H9 (cell line): ENCODE measurements around the gene SLC2A1. TPM values are rescaled to one million over a fixed set of nuclear protein-coding genes. Genes with fewer than 3 reads are reported as not detected.
A peak's percentile ranks its signal among the peaks of the same experiment; 100 is the strongest.

Source experiments
- DNase-seq: peaks from one replicate; pipeline ENCODE4 v3.0.0-alpha.2; 2017
- H2AFZ ChIP-seq: one replicate; pipeline ENCODE4 v1.6.1; 2013; ENCODE audit warnings: mild to moderate bottlenecking, low read length, control low read depth, moderate library complexity
- H2AK5ac ChIP-seq: 2 replicates; pipeline ENCODE4 v1.6.1; 2013; ENCODE audit warnings: low read length, control low read depth, mixed read lengths; ENCODE audit not compliant: insufficient read length
- H2BK120ac ChIP-seq: one replicate; pipeline ENCODE4 v1.6.1; 2013; ENCODE audit warnings: low read depth, mild to moderate bottlenecking, low read length, control low read depth, inconsistent platforms; ENCODE audit not compliant: poor library complexity, severe bottlenecking
- H2BK12ac ChIP-seq: 2 replicates; pipeline ENCODE4 v1.6.1; 2013; ENCODE audit warnings: low read length, control low read depth, mixed read lengths, low read depth; ENCODE audit not compliant: insufficient read length
- H2BK15ac ChIP-seq: 2 replicates; pipeline ENCODE4 v1.6.1; 2013; ENCODE audit warnings: low read depth, low read length, control low read depth
- H2BK20ac ChIP-seq: one replicate; pipeline ENCODE4 v1.6.1; 2013; ENCODE audit warnings: low read depth, mild to moderate bottlenecking, low read length, control low read depth, inconsistent platforms; ENCODE audit not compliant: poor library complexity, severe bottlenecking
- H2BK5ac ChIP-seq: 2 replicates; pipeline ENCODE4 v1.6.1; 2013; ENCODE audit warnings: low read length, control low read depth, mixed read lengths; ENCODE audit not compliant: insufficient read length
- H3K14ac ChIP-seq: 2 replicates; pipeline ENCODE4 v1.6.1; 2013; ENCODE audit warnings: low read length, control low read depth; ENCODE audit not compliant: insufficient read depth
- H3K18ac ChIP-seq: 2 replicates; pipeline ENCODE4 v1.6.1; 2013; ENCODE audit warnings: low read depth, mild to moderate bottlenecking, mixed read lengths, low read length, control low read depth; ENCODE audit not compliant: insufficient read length
- H3K23ac ChIP-seq: 2 replicates; pipeline ENCODE4 v1.6.1; 2013; ENCODE audit warnings: low read length, control low read depth, mixed read lengths, low read depth; ENCODE audit not compliant: insufficient read length
- H3K23me2 ChIP-seq: 2 replicates; pipeline ENCODE4 v1.6.1; 2013; ENCODE audit warnings: low read depth, mild to moderate bottlenecking, mixed read lengths, low read length, control low read depth; ENCODE audit not compliant: insufficient read length, poor library complexity, severe bottlenecking
- H3K27ac ChIP-seq: 2 replicates; pipeline ENCODE4 v1.5.1; 2013; ENCODE audit warnings: low read length, control low read depth, mixed read lengths, low read depth; ENCODE audit not compliant: insufficient read length
- H3K27me3 ChIP-seq: 2 replicates; pipeline ENCODE4 v1.6.1; 2013; ENCODE audit warnings: low read length, control low read depth, inconsistent platforms; ENCODE audit not compliant: insufficient read depth
- H3K4ac ChIP-seq: 2 replicates; pipeline ENCODE4 v1.6.1; 2013; ENCODE audit warnings: low read depth, mild to moderate bottlenecking, control low read depth, inconsistent platforms, low read length, moderate library complexity
- H3K4me1 ChIP-seq: 2 replicates; pipeline ENCODE4 v1.6.1; 2013; ENCODE audit warnings: low read length, control low read depth, inconsistent platforms; ENCODE audit not compliant: insufficient read depth
- H3K4me2 ChIP-seq: 2 replicates; pipeline ENCODE4 v1.6.1; 2013; ENCODE audit warnings: low read length, control low read depth, mixed read lengths; ENCODE audit not compliant: insufficient read length, insufficient read depth
- H3K56ac ChIP-seq: 2 replicates; pipeline ENCODE4 v1.6.1; 2013; ENCODE audit warnings: low read depth, mild to moderate bottlenecking, mixed read lengths, low read length, control low read depth; ENCODE audit not compliant: insufficient read length
- H3K79me1 ChIP-seq: 2 replicates; pipeline ENCODE4 v1.6.1; 2013; ENCODE audit warnings: low read depth, mild to moderate bottlenecking, moderate library complexity, low read length, control low read depth, inconsistent platforms; ENCODE audit not compliant: insufficient read depth, poor library complexity, severe bottlenecking
- H3K79me2 ChIP-seq: 2 replicates; pipeline ENCODE4 v1.6.1; 2013; ENCODE audit warnings: low read length, control low read depth, inconsistent platforms; ENCODE audit not compliant: insufficient read depth
- H3K9ac ChIP-seq: 2 replicates; pipeline ENCODE4 v1.6.1; 2013; ENCODE audit warnings: low read length, control low read depth, mixed read lengths; ENCODE audit not compliant: insufficient read length; ENCODE audit errors: extremely low read depth
- H3K9me3 ChIP-seq: one replicate; pipeline ENCODE4 v1.6.1; 2013; ENCODE audit warnings: low read depth, low read length, inconsistent platforms; ENCODE audit not compliant: control insufficient read depth
- H3T11ph ChIP-seq: one replicate; pipeline ENCODE4 v1.6.1; 2013; ENCODE audit warnings: mild to moderate bottlenecking, low read length, control low read depth, inconsistent platforms
- H4K20me1 ChIP-seq: one replicate; pipeline ENCODE4 v1.6.1; 2013; ENCODE audit not compliant: control insufficient read depth, insufficient read length, insufficient read depth
- H4K5ac ChIP-seq: 2 replicates; pipeline ENCODE4 v1.6.1; 2013; ENCODE audit warnings: low read depth, mild to moderate bottlenecking, mixed read lengths, low read length, control low read depth; ENCODE audit not compliant: insufficient read length
- H4K8ac ChIP-seq: replicated peaks from 2 replicates; pipeline ENCODE4 v1.6.1; 2013; ENCODE audit warnings: low read length, control low read depth, mixed read lengths, low read depth; ENCODE audit not compliant: insufficient read length
- H4K91ac ChIP-seq: 2 replicates; pipeline ENCODE4 v1.6.1; 2013; ENCODE audit warnings: low read depth, mild to moderate bottlenecking, moderate library complexity, mixed read lengths, low read length, control low read depth; ENCODE audit not compliant: insufficient read length
- H3K27ac Mint-ChIP-seq, 3 experiments: 2 replicates in 2 of 3; 3 replicates in 1 of 3; pipeline ENCODE4 v1.8.0; 2020 to 2021; ENCODE audit warnings: mixed read lengths in 3 of 3, mild to moderate bottlenecking in 1 of 3, moderate library complexity in 1 of 3
- H3K27me3 Mint-ChIP-seq: 2 replicates; pipeline ENCODE4 v1.8.0; 2021; ENCODE audit warnings: low read depth, mild to moderate bottlenecking, moderate library complexity, mixed read lengths
- H3K36me3 Mint-ChIP-seq, 3 experiments: 2 replicates in 2 of 3; 3 replicates in 1 of 3; pipeline ENCODE4 v1.8.0; 2020 to 2021; ENCODE audit warnings: low read depth in 3 of 3, mixed read lengths in 3 of 3; ENCODE audit not compliant: insufficient read depth in 1 of 3
- H3K4me1 Mint-ChIP-seq, 2 experiments: 2 replicates each; pipeline ENCODE4 v1.8.0; 2020; ENCODE audit warnings: mixed read lengths in 2 of 2
- H3K4me3 Mint-ChIP-seq, 2 experiments: 2 replicates in 1 of 2; 3 replicates in 1 of 2; pipeline ENCODE4 v1.8.0; 2020 to 2021; ENCODE audit warnings: mild to moderate bottlenecking in 2 of 2, mixed read lengths in 2 of 2, moderate library complexity in 1 of 2
- H3K9me3 Mint-ChIP-seq, 2 experiments: 2 replicates in 1 of 2; 3 replicates in 1 of 2; pipeline ENCODE4 v1.8.0; 2020; ENCODE audit warnings: mild to moderate bottlenecking in 2 of 2, mixed read lengths in 2 of 2, moderate library complexity in 1 of 2
- CTCF ChIP-seq: fragments of 200-600 bp; sonication (generic); conservative IDR thresholded peaks from 3 replicates; pipeline ENCODE4 v1.8.0; 2021; ENCODE audit warnings: antibody characterized with exemption, mild to moderate bottlenecking
- WGBS: extraction: QIAGEN DNeasy Blood & Tissue Kit; methylation state at CpG from one replicate; pipeline ENCODE4 v1.1.7; 2013; ENCODE audit warnings: missing lambda C conversion rate, low lambda C conversion rate, mixed read lengths; ENCODE audit not compliant: insufficient read length; ENCODE audit errors: extremely low coverage; 5-methylcytosine and 5-hydroxymethylcytosine counted together
- total RNA-seq: library from RNA; stranded (reverse); gene quantifications from 2 replicates; pipeline ENCODE4 v1.2.1, GENCODE V29; 2021

Gene SLC2A1
- total RNA-seq, 1 experiment from 2014 or later, result 186 TPM

- H2AK5ac ChIP-seq, result no peak overlapping the region
- H3K4ac ChIP-seq, result no peak overlapping the region; the same call in 1 of the 2 replicates
- H3K79me1 ChIP-seq, result no peaks in the 10 kb centered on the region
- no peak overlapping the region for H4K91ac ChIP-seq
- H3K36me3 Mint-ChIP-seq, result peaks cover 3 to 9% (median 4%) of the 10 kb centered on the region in 3 experiments; a peak in 5 of 7 replicates
- no peak overlapping the region for H3K23ac ChIP-seq
- no peaks in the 10 kb centered on the region for H4K20me1 ChIP-seq
- no peak overlapping the region; a peak in 1 of 5 replicates for H3K4me3 Mint-ChIP-seq
- no peak overlapping the region for H2BK12ac ChIP-seq
- no peak overlapping the region for H3K4me2 ChIP-seq
- peak overlapping the region; percentile 89 to 99 (median 95) for H3K27ac Mint-ChIP-seq
- peak; percentile 92 for DNase-seq
- no peak overlapping the region for H4K5ac ChIP-seq
- H3K23me2 ChIP-seq, result no peaks in the 10 kb centered on the region
- H2AFZ ChIP-seq, result no peak overlapping the region
- H2BK120ac ChIP-seq, result no peak overlapping the region
- no peak overlapping the region for H3T11ph ChIP-seq
- no peak for TF ChIP-seq CTCF
- H3K9ac ChIP-seq, result peak overlapping the region; percentile 6
- no peak overlapping the region for H2BK5ac ChIP-seq
- H2BK20ac ChIP-seq, result no peak overlapping the region
- no peak overlapping the region for H3K18ac ChIP-seq
- no peaks in the 10 kb centered on the region for H3K79me2 ChIP-seq
- no peak overlapping the region for H3K14ac ChIP-seq
- no peaks in the 10 kb centered on the region for H3K27me3 Mint-ChIP-seq
- H3K9me3 ChIP-seq, result no peaks in the 10 kb centered on the region
- no peak overlapping the region for H2BK15ac ChIP-seq
- WGBS, result no CpG with 5 or more reads among the region's 10 CpGs
- H3K9me3 Mint-ChIP-seq, result no peaks in the 10 kb centered on the region
- no peaks in the 10 kb centered on the region for H3K27me3 ChIP-seq
- H3K56ac ChIP-seq, result no peak overlapping the region
- peaks cover 34 to 38% of the 10 kb centered on the region in 2 experiments for H3K4me1 Mint-ChIP-seq
- H3K27ac ChIP-seq, result peak overlapping the region; percentile 81
- no peak overlapping the region for H4K8ac ChIP-seq
- peaks cover 10% of the 10 kb centered on the region; the same call in 1 of the 2 replicates for H3K4me1 ChIP-seq
These were observed 8.3 kb upstream of the SLC2A1 start for GRCh38 chr1:42966688-42967612.
